Astrocyte of the spinal cord (primary cell): Measurements from ENCODE around the gene STARD6.
"Not testable (repeated sequence)": the region's sequence is repeated elsewhere in the genome, so short reads cannot be mapped to it uniquely, and the experiment has no call there.

ENCODE experiments used
- DNase-seq: peaks from one replicate; pipeline ENCODE4 v3.0.0; 2011; ENCODE audit warnings: low read depth, low spot score
- H3K4me3 ChIP-seq: 2 replicates; pipeline ENCODE4 v1.5.1; 2011; ENCODE audit warnings: low read depth, mild to moderate bottlenecking, low read length, moderate library complexity
- in situ Hi-C: cut with HindIII; loops from 2 replicates; pipeline ENCODE4 v1.10.0; 2017; ENCODE audit warnings: low sequenced_read_pairs
- TF ChIP-seq, protein P1 (sequence below): IDR thresholded peaks from 2 replicates; pipeline ENCODE4 v1.5.1; 2012; ENCODE audit warnings: low read depth, mild to moderate bottlenecking, low read length, inconsistent platforms

Gene STARD6

DNA sequence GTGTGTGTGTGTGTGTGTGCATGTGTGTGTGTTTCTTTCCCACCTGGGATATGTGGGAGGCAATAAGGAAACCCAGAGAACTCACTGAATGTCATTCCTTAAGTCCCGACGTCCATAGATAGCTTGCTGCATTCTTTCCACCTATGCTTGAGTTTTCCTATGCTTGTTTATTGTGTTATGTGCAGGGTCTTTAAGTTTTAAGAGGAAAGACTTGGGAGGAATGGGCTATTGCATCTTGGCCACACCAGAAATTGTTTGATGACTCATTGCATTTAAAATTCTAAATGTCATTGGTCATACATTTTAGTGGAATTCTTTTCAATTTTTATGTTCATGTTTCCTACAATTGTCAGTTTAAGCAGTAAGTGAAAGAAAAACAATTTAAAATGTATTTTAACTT is 33.7 kb downstream of the STARD6 start:
- H3K4me3 ChIP-seq: no peak overlapping the region
- in situ Hi-C loops: no loop called here
- TF ChIP-seq, protein P1, sequence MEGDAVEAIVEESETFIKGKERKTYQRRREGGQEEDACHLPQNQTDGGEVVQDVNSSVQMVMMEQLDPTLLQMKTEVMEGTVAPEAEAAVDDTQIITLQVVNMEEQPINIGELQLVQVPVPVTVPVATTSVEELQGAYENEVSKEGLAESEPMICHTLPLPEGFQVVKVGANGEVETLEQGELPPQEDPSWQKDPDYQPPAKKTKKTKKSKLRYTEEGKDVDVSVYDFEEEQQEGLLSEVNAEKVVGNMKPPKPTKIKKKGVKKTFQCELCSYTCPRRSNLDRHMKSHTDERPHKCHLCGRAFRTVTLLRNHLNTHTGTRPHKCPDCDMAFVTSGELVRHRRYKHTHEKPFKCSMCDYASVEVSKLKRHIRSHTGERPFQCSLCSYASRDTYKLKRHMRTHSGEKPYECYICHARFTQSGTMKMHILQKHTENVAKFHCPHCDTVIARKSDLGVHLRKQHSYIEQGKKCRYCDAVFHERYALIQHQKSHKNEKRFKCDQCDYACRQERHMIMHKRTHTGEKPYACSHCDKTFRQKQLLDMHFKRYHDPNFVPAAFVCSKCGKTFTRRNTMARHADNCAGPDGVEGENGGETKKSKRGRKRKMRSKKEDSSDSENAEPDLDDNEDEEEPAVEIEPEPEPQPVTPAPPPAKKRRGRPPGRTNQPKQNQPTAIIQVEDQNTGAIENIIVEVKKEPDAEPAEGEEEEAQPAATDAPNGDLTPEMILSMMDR: no peak
- DNase-seq: no peak

DNA sequence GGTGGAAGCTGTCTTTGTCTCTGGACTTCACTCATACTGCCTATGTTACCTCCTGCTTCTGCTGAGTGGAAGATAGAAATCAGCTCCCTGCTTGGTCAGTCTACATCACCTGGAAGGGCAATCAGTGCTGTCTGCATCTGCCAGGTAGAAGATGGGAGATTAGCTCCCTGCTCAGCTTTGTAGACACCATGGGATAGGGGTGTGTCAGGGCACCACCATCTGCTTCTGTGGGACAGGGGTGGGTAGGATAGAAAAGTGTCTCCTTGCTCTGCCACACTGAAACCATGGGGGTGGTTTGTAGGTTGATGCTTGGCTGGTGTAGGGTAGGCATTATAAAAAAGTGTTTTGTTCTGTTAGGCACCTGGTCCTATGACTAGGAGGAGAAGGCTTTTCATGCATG is 34.1 kb downstream of the STARD6 start:
- TF ChIP-seq, protein P1: no peak
- in situ Hi-C loops: no loop called here
- no peak for DNase-seq
- no peak overlapping the region for H3K4me3 ChIP-seq

DNA sequence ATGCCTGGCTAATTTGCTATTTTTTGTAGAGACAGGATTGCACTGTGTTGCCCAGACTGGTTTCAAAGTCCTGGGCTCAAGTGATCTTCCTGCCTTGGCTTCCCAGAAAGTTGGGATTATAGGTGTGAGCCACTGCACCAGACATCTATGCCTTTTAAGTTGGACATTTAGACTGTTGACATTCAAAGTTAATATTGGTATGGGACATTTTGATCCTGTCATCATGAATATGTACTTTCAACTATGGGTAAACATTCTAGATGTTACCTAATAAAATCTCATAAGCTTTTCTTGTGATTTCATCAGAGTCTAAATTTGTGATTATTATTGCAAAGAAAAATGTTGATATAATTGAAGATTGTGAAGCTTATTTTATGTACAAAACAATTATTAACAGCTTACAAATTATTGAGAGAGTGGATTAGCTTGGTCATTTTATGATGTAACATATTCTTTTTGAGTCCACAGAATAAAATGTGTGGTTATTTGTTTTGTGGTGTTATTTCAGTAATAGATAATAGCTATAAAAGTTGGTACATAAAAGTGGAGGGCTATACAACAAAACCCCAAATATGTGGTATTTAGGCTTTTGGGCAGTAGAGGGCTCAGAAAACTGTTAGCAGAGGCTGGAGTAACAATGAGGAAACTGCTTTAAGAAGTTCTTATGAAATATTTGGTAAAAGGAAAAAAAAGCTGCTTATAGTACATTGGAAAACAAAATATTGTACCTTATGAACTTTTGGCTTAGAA is 41.4 kb downstream of the STARD6 start:
- no peak for DNase-seq
- in situ Hi-C loops: no loop called here
- TF ChIP-seq, protein P1: no peak
- H3K4me3 ChIP-seq: no peak overlapping the region

DNA sequence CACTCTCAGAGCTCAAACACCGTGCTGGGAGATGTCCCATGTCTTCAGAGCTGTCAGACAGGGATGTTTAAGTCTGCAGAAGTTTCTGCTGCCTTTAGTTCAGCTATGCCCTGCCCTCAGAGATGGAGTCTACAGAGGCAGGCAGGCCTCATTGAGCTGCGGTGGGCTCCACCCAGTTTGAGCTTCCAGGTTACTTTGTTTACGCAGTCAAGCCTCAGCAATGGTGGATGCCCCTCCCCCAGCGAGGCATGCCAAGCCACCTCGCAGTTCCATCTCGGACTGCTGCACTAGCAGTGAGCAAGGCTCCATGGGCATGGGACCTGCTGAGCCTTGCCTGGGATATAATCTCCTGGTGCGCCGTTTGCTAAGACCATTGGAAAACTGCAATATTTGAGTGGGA is 48.1 kb downstream of the STARD6 start:
- DNase-seq, H3K4me3 ChIP-seq, in situ Hi-C loops: not testable (repeated sequence)

DNA sequence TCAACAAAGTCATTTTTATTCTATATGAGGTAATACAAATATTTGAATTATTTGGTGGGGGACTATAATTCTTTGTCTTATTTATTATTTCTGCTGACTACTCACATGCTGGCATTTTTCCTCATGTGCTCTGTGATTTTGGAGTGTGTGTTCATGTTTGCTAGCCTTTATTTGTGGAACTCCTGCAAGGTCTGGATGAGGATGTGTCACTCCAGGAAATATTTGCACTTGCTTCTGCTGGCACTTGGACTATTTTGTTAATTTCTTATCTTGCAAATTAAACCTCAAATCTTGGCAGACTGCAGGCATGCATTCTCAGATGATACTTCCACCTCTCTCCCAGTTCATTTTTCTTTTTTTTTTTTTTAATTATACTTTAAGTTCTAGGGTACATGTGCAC is 54.2 kb downstream of the STARD6 start:
- in situ Hi-C loops: no loop called here
- DNase-seq: no peak
- H3K4me3 ChIP-seq: no peak overlapping the region
- TF ChIP-seq, protein P1: no peak

DNA sequence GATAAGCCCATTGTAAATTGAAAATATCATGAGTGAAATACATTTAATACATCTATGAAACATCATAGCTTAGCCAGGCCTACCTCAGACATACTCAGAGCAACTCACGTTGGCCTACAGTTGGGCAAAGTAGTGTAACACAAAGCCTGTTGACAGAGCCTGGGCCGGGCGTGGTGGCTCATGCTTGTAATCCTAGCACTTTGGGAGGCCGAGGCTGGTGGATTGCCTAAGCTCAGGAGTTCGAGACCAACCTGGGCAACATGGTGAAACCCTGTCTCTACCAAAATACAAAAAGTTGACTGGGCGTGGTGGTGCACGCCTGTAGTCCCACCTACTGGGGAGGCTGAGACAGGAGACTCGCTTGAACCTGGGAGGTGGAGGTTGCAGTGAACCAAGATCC is 58.7 kb downstream of the STARD6 start:
- in situ Hi-C loops, DNase-seq, H3K4me3 ChIP-seq: not testable (repeated sequence)

DNA sequence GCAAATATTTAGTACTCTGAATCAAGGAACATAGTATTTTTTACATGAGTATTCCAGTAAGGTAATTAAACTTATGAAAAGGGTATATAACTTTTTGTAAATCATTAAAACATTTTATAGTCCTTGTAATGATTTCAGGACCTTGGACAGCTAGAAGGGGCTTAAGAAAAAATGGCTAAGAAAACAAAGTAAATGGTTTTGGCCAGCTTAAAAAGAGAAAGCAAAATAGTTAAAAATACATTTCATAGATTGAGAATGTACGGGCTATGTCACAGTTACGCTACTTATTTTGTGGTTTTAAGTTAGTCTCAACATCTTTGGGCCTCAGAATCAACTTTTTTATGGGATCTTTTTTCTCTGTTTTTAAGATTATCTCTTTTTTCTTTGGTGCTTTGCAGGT is 61.6 kb downstream of the STARD6 start:
- H3K4me3 ChIP-seq: no peak overlapping the region
- in situ Hi-C loops: no loop called here
- DNase-seq: peak; percentile 51
- TF ChIP-seq, protein P1: no peak

DNA sequence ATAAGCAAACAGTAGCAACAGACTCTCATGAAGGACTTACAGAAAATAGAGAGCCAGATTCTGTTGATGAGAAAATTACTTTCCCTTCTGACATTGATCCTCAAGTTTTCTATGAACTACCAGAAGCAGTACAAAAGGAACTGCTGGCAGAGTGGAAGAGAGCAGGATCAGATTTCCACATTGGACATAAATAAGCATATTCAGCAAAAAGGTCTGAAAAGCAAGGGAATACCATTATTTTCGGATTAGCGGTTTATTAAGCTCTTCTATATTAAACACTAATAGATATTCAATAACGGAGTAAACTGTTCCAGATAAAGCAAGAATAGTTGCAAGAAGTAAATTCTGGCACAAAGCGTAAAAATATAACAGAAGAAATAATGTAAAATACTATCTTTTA is 63.4 kb downstream of the STARD6 start:
- in situ Hi-C loops: no loop called here
- no peak for DNase-seq
- TF ChIP-seq, protein P1: no peak
- no peak overlapping the region for H3K4me3 ChIP-seq
